Activated naive CD4-positive, alpha-beta T cell treated with anti-CD3 and anti-CD28 coated beads, Interleukin-2, amount 50 U/mL, for 16 hours (primary cell): Measurements from ENCODE around the gene HSPA1L.
"Not testable (repeated sequence)": the region's sequence is repeated elsewhere in the genome, so short reads cannot be mapped to it uniquely, and the experiment has no call there.

Experiments used
- DNase-seq: peaks from one replicate; pipeline ENCODE4 v3.0.0-alpha.2; 2020

Gene HSPA1L

DNA sequence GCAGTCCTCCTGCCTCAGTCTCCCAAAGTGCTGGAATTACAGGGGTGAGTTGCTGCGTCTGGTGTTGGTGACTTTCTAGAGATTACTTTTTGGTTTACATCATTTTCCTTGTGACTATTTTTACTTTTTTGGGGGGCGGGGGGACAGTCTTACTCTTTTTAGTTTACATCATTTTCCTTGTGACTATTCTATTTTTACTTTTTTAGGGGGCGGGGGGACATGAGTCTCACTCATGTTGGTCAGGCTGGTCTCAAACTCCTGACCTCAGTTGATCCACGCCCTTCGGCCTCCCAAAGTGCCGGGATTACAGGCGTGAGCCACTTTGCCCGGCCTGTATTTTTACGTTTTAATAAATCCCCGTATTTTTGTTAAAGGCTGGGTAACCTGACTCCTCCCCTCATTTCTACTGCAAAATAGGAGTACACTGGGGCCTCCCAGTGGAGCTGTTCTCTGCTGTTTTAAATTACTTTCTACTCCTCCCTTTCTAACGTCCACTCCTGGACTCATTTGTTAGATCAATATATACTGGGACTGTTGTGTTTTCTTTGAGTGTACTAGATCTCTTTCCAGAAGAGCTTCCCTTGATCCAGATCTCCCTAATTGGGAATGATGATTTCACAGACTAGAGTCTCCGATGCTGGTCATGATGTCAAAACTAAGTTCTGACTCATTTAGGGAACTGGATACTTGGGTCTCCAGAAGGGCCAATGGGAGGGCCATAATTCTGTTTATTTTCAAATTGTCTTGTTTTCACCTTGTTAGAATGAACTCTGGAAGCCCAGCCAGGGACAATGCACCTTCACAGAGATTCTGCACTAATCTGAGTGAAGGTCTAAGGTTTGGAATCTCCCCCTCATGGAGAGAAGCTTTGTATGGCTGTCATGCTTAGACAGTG, 21.6 kb upstream of the HSPA1L start:
- no peak for DNase-seq

DNA sequence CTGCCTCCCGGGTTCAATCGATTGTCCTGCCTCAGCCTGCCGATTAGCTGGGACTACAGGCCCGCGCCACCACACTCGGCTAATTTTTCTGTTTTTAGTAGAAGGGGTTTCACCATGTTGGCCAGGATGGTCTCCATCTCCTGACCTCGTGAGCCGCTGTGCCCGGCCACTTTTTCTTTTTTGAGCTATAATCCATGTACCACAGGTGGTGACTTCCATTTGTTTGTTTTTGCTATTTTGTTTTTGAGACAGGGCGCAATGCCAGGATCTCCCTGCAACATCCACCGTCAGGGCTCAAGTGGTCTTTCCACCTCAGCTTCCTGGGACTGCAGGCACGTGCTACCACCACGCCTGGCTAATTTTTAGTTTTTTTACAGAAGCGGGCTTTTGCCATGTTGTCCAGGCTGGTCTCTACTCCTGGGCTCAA, 21.0 kb upstream of the HSPA1L start:
- DNase-seq: no peak

DNA sequence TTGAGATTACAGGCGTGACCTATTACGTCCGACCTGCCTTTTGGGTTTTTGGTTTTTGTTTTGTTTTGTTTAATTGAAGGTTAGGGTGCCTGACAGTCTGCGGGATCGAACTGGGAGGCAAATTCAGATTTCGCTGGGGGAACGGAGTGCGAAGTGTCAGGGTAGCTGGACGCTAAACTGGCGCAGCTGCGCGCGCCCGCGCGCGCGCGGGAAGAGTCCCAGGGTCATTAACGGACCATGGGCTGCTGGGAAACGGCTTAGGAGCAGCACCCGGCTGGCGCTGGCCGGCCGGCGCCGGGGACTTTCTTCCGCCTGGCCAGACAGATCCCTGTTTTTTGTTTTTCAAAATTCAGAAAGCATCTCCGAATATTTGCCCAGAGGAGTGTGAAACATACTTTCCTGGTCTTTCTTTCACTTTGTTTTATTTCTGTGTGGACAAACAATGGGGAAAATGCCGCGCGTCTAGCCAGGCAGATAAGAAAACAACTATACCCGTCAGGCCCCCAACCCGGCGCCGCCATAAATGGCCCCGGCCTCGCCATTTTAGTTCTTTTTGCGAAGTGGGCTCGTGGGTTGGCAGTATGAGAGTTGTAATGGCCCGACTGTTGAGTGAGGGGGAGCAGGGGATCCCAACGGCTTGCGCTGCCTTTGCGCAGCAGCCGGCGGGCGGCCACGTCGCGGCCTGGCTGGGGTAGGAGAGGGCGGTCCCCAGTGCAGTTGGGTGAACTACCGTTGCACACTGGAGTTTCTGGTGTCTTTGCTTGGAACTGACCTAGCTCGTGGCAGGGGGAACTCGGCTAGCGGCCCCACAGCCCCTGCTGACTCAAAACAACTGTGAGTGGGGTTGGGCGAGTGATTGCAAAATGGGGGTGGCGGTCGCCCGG, 19.5 kb upstream of the HSPA1L start:
- peak; percentile 80 for DNase-seq

DNA sequence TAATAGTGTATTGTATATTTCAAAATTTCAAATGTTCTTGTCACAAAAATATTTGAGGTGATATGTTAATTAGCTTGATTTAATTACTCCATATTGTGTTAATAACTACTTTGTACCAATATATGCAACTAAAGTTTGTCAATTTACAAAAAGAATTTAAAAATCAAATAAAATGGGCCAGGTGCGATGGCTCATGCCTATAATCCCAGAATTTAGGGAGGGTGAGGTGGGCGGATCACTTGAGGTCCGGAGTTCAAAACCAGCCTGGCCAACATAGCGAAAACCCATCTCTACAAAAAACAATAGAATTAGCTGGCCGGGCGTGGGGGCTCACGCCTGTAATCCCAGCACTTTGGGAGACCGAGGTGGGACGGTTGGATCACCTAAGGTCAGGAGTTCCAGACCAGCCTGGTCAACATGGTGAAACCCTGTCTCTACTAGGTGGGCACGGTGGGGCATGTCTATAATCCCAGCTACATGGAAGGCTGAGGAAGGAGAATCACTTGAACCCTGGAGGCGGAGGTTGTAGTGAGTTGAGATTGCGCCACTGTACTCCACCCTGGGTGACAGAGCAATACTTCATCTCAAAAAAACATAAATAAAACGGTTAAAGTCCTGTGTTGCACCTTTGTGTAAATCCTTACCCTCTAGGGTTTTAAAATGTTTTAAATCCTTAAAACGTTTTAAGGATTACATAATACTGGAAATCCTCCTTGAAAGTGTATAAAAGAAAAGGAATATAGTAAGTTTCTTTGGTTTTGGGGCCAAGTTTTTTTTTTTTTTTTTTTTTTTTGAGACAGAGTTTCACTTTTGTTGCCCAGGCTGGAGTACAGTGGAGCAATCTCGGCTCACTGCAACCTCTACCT, 16.5 kb upstream of the HSPA1L start:
- no peak for DNase-seq

DNA sequence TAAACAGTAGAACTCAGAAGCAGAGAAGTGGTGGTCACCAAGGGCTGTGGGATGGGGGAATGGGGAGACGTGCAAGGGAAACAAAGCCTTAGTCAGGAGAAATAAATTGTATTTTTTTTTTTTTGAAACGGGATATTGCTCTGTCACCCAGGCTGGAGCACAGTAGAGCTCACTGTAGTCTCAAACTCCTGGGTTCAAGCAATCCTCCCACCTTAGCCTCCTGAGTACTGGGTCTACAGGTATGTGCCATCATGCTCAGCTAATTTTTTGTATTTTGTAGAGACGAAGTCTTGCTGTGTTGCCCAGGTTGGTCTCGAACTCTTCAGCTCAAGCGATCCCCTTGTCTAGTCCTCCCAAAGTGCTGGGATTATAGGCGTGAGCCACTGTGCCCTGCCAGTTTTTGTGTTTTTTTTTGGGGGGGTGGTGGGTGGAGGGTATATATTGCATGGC, 15.8 kb upstream of the HSPA1L start:
- DNase-seq: no peak

DNA sequence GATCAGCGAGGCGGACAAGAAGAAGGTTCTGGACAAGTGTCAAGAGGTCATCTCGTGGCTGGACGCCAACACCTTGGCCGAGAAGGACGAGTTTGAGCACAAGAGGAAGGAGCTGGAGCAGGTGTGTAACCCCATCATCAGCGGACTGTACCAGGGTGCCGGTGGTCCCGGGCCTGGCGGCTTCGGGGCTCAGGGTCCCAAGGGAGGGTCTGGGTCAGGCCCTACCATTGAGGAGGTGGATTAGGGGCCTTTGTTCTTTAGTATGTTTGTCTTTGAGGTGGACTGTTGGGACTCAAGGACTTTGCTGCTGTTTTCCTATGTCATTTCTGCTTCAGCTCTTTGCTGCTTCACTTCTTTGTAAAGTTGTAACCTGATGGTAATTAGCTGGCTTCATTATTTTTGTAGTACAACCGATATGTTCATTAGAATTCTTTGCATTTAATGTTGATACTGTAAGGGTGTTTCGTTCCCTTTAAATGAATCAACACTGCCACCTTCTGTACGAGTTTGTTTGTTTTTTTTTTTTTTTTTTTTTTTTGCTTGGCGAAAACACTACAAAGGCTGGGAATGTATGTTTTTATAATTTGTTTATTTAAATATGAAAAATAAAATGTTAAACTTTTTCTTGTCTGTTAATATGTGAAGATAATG, 14.7 kb upstream of the HSPA1L start:
- DNase-seq: no peak

DNA sequence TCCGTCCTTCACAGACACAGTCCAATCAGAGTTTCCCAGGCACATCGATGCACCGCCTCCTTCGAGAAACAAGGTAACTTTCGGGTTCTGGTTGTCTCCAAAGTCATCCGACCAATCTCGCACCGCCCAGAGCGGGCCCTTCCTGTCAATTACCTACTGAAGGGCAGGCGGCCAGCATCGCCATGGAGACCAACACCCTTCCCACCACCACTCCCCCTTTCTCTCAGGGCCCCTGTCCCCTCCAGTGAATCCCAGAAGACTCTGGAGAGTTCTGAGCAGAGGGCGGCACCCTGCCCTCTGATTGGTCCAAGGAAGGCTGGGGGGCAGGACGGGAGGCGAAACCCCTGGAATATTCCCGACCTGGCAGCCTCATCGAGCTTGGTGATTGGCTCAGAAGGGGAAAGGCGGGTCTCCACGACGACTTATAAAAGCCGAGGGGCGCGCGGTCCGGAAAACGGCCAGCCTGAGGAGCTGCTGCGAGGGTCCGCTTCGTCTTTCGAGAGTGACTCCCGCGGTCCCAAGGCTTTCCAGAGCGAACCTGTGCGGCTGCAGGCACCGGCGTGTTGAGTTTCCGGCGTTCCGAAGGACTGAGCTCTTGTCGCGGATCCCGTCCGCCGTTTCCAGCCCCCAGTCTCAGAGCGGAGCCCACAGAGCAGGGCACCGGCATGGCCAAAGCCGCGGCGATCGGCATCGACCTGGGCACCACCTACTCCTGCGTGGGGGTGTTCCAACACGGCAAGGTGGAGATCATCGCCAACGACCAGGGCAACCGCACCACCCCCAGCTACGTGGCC, 12.4 kb upstream of the HSPA1L start, which contains the start of gene HSPA1B:
HSPA1B (plus strand) TSS at position 453 of the 794 bp plus-strand sequence; CDS start at position 666, 213 bp downstream.
- DNase-seq: peak; percentile 88

DNA sequence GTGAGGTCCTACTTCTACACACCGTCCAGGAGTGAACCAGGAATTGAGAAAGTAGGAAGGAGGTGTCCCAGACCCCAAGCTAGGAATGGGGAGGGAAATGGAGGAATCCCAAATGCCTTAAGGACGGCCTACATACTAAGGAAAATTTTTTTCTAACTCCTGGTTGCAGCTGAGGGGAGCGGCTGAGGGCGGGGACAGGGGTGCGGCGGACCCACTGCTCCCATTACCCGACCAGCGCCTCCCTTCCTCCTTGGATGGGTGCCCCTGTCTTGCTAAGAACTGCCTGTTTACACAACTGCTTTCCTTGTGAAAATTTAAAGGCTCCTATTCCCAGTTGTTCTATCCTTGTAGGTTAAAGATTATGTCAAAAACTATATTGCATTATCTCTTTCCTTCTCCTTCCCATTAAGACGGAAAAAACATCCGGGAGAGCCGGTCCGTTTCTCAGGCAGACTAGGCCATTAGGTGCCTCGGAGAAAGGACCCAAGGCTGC, 11.8 kb upstream of the HSPA1L start:
- DNase-seq: no peak

DNA sequence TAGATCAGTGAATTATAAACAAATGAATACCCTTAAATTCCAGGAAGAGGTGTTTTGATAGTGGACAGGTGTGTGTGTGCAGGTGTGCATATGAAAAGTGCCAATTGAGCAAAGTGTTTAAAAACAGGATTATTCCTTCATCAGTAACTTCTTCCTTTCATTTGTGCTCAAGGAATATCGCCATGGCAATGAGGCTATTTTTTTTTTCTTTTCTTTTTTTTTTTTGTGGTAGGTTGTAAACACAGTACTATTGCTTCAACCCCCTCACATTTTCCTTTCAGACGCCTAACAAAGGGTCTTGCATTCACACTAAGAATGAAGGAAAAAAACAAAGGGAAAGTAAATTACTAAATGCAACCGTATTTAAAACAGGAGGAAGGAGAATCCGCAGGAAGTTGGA, 10.5 kb upstream of the HSPA1L start:
- DNase-seq: no peak

DNA sequence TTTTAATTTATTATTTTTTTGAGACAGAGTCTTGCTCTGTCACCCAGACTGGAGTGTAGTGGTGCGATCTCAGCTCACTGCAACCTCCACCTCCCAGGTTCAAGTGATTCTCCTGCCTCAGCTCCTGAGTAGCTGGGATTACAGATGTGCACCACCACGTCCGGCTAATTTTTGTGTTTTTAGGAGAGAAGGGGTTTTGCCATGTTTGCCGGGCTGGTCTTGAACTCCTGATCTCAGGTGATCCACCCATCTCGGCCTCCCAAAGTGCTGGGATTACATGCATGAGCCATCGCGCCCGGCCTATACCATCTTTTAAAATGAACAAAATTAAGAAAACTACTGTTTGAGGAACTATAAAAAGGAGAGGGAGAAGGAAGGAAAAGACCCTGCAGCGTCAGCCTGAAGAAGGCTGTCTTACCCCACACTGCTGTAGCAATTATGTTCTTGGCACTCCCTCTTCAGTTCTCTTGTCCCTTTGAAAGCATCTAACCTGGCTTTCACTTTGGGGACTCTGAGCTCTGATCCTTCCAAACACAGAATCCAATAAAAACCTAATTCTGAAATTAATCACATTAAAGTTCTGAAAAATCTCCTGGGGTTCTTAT, 8.6 kb upstream of the HSPA1L start:
- not testable (repeated sequence) for DNase-seq

DNA sequence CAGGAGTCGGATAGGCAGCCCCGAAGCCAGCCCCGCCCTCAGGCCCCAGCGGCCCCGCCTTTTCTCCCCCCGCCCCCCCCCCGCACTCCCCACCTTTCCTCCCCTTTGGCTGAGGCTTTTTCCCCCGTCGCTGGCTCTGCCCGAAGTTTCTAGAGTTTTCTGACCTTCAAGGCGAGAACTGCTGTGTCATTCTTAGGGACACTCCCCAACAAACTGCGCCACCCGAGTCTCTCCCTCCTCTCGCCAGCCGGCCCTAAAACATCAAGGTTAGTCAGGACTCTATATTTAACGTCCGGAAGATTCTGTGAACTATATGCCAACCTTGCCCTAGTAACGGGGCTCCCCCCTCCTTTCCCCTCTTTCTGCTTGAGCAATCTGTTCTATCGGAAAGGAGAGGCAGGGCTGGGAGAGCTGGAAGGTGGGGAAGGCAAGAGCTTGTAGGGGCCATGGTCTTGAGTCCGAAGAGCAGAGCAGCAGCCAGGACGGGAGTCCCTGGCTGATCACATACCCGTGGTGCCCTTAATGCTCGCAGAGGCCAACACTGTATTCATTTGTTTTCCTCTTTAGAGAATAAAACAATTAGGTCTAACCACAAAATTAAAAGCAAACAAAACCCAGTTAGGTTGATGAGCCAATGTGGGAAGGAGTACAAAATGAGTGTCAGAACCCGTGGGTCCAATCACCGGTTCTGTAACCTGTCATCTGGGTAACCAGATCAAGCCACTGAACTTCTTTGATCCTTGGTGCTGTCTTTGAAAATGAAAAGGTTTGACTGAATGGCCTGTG, 7.1 kb upstream of the HSPA1L start:
- peak; percentile 42 for DNase-seq

DNA sequence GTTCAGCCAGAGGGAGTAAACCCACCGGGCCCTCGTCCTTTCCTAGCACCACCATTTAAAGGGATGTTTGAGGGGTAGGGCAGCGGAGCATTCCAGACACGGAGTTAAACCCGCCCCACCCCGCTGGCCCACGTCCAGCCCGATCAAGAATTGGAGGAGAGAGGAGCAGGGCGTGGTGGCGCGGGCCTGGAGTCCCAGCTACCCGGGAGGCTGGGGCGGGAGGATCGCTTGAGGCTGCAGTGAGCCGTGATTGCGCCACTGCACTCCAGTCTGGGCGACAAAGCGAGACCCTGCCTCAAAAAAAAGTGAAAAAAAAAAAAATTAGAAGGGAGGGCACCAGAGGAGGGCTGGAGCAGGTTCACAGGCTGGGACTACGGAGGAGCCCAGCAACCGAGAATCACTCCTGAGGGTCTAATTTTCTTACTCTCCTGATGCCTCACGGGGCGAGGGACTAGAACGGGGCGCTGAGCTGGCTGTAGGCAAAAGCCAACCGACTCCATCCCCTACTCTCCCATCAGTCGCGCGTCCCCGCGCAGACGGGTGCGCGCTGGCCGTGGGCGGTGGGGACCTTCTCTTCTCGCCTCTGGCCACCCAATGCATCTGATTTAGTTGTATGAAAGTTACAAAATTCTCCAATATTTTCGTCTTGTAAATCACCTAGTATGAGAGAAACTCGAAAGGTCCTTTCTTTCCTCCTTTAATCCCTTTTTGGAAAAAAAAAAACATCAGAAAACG, 6.4 kb upstream of the HSPA1L start:
- DNase-seq: peak; percentile 77

DNA sequence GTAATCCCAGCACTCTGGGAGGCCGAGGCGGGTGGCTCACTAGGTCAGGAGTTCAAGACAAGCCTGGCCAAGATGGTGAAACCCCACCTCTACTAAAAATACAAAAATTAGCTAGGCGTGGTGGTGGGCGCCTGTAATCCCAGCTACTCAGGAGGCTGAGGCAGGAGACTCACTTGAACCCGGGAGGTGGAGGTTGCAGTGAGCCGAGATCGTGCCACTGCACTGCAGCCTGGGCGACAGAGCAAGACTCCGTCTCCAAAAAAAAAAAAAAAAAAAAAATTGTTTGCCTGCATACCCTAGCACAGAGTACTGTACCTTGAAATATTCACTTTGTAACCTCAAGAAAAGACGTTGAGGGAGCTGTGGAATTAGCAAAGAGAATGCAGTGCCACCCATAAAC, 5.3 kb upstream of the HSPA1L start:
- not testable (repeated sequence) for DNase-seq

DNA sequence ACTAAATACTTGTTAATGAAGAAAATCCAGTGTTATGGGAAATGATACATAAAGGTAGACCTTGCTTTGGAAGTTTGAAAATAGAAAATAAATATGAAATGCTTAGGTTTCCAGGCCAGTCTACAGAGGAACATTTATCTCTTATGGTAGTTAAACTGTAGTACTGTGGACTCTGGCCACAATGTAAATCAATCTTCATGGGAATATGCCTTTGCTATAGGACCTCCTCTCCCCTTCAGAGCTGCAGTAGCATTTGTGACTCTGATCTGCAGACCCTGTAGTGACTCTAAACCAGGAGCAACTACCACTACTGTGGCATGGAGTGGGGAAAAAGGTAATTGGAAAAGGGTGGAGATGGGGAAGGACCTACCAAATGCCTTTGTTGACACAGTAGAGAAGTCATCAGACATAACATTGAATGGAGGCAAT, 4.8 kb upstream of the HSPA1L start:
- no peak for DNase-seq

DNA sequence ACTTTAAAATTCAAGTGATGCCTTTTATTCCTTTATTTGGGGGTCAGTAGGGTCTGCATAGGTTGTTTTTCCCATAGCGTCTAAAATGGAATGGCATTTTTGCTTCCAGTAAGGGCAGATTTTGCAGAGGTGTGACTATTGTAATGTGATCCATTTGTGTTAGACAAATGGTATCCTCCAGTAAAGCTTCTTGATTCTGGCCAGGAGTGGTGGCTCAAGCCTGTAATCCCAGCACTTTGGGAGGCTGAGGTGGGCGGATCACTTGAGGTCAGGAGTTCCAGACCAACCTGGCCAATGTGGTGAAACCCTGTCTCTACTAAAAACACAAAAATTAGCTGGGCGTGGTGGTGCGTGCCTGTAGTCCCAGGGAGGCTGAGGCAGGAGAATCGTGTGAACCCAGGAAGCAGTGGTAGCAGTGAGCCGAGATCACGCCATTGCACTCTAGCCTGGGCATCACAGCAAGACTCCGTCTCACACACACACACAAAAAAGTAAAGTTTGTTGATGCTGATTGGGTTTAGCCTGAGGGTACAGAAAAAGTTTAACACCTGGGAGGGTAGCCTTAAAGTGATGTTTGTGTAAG, 2.9 kb upstream of the HSPA1L start:
- not testable (repeated sequence) for DNase-seq

DNA sequence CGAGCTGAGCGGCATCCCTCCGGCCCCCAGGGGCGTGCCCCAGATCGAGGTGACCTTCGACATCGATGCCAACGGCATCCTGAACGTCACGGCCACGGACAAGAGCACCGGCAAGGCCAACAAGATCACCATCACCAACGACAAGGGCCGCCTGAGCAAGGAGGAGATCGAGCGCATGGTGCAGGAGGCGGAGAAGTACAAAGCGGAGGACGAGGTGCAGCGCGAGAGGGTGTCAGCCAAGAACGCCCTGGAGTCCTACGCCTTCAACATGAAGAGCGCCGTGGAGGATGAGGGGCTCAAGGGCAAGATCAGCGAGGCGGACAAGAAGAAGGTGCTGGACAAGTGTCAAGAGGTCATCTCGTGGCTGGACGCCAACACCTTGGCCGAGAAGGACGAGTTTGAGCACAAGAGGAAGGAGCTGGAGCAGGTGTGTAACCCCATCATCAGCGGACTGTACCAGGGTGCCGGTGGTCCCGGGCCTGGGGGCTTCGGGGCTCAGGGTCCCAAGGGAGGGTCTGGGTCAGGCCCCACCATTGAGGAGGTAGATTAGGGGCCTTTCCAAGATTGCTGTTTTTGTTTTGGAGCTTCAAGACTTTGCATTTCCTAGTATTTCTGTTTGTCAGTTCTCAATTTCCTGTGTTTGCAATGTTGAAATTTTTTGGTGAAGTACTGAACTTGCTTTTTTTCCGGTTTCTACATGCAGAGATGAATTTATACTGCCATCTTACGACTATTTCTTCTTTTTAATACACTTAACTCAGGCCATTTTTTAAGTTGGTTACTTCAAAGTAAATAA, 2.2 kb upstream of the HSPA1L start:
- not testable (repeated sequence) for DNase-seq

DNA sequence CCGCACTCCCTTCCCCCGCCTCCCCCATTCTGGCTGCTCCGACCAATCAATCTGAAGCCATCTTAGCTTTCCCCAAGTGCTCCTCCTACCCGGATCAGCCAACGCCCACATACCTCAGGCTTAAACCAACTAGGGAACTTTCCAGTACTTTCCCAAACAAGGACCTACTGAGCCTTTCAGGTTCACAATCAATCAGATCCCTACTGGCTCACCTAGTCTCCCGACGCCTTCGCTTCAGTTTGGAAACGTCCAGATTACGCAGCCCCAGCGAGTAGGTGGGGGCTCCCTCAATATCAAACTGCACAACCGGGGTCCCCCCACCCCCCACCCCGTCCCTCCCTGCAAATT, 432 bp downstream of the HSPA1L start:
- peak; percentile 63 for DNase-seq

DNA sequence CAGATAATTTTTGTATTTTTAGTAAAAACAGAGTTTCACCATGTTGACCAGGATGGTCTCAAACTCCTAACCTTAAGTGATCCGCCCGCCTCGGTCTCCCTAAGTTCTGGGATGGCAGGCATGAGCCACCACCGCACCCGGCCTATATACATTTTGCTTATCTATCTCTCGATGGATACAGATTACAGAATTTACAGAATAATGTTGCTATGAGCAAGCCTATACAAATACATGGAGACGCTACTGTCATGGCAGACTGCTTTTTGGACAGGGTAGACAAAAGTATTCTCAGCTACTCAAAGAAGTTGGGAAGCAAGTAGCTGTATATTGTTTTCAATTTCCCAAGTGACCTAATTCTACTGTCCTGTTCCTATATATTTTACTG, 1.6 kb downstream of the HSPA1L start:
- no peak for DNase-seq
